HL-60 (cell line): ENCODE data around the gene IFNA5.

Source experiments
- CTCF ChIP-seq: IDR thresholded peaks from one replicate; pipeline ENCODE4 v1.5.1; 2011; ENCODE audit warnings: low read length, control low read depth, inconsistent platforms; ENCODE audit not compliant: insufficient read depth
- POLR2AphosphoS5 ChIP-seq: IDR thresholded peaks from 2 replicates; pipeline ENCODE4 v1.6.1; 2012; ENCODE audit warnings: low read depth
- SPI1 ChIP-seq: IDR thresholded peaks from 2 replicates; pipeline ENCODE4 v1.6.1; 2012; ENCODE audit warnings: low read depth, mild to moderate bottlenecking, borderline replicate concordance
- TF ChIP-seq, protein P1 (sequence below): IDR thresholded peaks from 2 replicates; pipeline ENCODE4 v1.6.1; 2012; ENCODE audit warnings: low read depth; ENCODE audit not compliant: insufficient replicate concordance

GRCh38 chr9:21336457-21336856 lies 31.3 kb upstream of the IFNA5 start:
- no peak for TF ChIP-seq CTCF
- TF ChIP-seq, protein P1, sequence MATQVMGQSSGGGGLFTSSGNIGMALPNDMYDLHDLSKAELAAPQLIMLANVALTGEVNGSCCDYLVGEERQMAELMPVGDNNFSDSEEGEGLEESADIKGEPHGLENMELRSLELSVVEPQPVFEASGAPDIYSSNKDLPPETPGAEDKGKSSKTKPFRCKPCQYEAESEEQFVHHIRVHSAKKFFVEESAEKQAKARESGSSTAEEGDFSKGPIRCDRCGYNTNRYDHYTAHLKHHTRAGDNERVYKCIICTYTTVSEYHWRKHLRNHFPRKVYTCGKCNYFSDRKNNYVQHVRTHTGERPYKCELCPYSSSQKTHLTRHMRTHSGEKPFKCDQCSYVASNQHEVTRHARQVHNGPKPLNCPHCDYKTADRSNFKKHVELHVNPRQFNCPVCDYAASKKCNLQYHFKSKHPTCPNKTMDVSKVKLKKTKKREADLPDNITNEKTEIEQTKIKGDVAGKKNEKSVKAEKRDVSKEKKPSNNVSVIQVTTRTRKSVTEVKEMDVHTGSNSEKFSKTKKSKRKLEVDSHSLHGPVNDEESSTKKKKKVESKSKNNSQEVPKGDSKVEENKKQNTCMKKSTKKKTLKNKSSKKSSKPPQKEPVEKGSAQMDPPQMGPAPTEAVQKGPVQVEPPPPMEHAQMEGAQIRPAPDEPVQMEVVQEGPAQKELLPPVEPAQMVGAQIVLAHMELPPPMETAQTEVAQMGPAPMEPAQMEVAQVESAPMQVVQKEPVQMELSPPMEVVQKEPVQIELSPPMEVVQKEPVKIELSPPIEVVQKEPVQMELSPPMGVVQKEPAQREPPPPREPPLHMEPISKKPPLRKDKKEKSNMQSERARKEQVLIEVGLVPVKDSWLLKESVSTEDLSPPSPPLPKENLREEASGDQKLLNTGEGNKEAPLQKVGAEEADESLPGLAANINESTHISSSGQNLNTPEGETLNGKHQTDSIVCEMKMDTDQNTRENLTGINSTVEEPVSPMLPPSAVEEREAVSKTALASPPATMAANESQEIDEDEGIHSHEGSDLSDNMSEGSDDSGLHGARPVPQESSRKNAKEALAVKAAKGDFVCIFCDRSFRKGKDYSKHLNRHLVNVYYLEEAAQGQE, result no peak
- TF ChIP-seq POLR2AphosphoS5, result no peak
- TF ChIP-seq SPI1, result no peak
